ENCODE data around the gene APOBEC2.
A peak's percentile ranks its signal among the peaks of the same experiment; 100 is the strongest.

APOBEC2 gene

DNA sequence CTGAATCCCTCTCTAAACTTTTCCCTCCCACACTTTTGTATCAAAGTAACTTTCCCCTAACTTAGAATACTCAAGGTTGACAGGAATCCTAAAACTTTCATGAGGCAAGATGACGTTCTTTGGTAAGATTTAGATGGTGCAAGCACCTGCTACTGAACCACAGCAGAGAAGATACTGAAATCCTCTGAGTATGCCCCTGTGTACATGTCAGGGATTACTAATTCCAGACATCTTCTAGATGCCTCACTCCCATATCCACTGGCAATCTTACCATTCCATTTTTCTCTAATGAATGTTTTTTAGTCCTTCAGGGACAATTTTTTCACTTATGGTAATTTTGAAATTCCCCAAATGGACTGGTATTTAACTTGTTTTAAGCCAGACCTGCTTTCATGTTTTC lies 9.1 kb downstream of the APOBEC2 start:
- no peak for DNase-seq

DNA sequence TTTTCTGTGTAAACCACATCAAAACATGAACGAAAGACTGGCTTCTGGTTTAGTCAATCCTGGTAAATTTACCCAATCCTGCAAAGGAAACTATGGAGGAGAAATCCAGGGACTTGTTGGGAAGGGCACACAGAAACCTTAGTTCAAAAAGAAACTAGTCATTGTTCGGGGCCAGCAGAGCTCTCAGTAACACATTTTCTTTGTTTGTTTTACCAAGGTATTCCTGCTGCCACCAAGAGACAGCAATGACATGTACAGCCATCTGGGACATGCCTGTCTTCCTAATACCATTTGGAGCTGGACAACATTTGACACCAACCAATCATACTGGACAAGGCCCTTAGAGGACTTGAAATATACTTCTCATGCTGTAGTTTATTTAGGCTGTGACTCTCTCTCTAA lies 10.9 kb downstream of the APOBEC2 start:
- DNase-seq: no peak

DNA sequence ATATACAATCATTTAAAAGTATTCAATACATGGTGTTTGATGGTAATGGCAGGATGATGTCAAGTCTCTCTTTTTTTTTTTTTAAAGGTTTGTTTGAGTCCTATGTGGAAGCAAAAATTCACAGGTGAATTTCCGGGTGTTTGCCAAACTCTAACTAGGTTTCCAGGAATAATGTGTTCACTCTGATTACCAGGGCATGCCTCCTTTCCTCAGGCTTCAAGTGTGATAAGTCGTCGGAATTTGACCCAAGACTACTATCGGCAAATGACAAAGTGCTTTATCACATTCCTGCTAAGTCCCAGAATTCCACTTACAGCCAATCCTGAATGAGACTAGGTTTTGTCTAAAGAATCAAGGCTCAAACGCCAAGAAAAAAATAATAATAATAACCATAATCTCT lies 11.8 kb downstream of the APOBEC2 start:
- no peak for DNase-seq

DNA sequence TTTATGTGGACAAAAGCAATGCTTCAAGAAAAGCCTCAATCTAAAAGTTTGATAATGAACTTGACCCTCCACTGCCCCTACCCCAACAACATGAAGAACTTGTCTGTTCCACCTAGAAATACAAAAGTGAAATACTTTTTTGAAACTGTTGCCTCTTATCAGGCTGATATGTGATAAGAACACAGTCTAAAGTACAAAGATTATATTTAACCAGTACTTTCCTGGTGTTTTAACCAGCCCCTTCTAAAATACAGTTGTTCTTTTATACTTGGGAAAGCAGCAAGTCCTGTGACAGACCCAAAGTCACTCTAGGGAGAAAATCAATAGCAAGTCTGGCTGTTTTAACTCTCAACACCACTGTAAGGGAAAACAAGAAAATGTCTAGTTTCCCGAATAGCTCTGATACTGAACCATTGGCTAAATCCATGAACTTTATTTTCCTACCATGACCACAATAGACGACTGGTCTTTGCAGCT lies 12.6 kb downstream of the APOBEC2 start:
- no peak for DNase-seq

DNA sequence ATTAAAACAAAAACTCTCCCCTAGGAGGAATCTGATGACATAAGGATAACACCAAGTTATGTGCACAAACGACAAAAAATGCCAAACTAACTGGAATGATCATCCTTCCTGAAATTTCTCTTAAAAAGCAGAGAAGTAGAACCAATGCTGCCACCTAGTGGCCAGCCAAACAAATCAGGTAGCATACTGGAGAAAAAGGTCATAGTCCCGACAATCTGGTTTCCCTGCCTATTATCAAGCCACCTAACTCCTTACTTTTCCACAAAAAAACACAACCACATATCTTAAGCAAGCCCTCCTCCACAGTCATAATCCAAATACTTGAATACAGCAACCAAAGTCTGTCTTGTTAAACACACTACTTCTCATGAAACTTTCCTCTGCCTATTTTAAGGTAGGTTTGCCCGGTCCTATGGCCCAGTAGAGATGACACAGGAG lies 13.9 kb downstream of the APOBEC2 start:
- DNase-seq: peak; percentile 67

DNA sequence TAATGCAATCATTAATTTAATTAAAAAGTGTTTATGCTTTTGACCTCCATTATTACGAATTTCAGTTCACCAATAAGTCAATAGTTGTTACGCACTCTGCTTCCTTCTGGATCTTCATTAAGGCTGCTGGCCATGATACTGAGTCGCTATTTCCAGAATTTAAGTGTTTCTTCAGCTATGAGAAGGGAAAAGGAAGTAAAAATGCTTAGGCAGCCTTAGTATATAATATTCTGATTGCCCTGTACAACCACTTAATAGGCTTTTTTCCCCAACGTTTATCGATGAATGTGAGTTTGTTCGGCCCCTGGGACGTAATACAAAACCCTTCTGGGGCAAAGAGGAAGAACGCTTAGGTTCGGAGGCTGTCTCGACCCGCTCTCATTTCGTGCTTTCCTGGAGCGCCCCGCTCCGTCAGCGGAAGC lies 18.5 kb downstream of the APOBEC2 start:
- DNase-seq: no peak

DNA sequence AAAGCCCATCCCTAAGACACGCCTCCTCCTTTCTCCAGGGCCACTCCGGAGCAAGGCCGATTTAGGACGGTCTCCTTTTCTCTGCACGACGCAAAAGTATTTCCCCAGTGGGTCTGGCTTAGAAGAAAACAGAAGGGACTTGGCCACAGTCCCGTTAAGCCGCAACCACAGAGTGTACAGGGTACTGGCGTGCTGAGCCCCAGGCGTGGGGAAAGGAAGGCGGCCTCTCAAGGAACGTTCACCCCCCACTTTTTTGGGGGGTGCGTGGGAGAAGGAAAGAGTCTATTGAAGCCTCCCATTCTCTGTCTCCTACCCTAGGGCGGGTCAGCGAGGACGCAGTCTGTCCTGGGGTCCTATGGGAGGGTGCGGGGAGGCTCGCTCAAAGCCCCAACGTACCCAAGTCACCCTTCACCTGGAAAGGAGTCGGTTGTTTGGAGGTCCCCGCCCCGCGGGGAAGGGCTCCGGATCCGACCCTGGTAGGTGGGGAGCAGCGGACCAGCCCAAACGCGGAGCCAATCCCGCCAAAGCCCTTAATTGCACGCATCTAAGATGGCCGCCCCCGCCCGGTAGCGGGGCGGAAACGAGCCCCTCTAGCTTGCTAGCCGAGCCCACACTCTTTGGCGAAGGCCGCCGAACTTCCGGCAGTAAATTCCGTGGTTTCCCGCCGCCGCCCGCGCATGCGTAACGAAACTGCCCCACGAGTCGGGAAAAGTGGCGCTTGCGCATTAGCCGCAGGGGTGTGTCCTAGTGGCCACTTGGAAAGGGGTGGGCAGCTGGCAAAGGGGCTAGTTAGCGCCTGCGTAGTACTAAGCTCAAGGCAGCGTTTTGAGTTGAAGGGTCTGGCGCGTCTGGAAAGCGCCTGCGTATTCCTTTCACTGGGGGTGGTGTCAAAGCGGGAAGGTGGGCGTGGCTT lies 19.2 kb downstream of the APOBEC2 start, which contains the start of gene OARD1:
TSS of gene OARD1 (minus strand) at position 434 of the 913 bp plus-strand sequence. CDS start 722 bp downstream, outside the sequence.
- DNase-seq: peak; percentile 100

GRCh38 chr6:41072836-41073202 lies 19.8 kb downstream of the APOBEC2 start, which contains the start of gene NFYA:
Gene NFYA, plus strand, starts transcription at chr6:41072974. Its CDS starts 6,116 bp downstream, at chr6:41079090.
- DNase-seq: no peak

DNA sequence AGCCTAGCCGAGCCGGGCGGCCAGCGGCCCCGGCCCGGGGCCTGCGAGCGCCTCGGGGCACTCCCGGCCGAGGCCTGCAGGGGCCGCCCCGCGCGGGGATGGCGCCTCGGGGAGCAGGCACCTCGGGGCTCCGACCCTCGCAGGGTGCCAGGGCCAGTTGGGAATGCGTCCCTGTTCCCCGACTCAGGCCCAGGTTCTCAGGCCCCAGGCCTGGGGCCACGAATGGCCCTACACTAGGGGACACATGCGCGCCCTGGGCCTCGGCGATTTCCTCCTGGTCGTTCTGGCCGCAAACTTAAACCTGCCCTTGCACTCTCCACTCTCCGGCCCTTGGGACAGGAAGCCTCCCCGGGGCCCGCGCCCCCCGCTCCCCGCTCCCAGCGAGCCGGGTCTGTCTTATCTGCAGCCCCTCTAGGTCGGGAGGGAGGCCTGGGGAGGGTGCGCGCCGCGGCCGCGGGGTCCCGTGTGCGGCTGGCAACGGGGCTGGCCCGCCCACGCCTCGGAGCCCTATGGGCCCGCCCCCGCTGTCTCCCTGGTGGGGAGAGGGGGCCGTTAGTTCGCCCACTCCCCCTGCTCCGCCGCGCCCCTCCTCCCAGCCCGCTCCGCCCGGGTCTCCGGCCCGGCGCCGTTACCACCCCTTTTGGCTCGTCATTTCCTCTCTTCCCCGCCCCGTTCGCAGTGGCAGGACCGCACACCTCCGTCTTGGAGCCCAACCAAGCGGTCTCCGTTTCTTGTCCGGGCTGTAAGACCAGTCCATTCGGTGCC lies 20.4 kb downstream of the APOBEC2 start:
- peak; percentile 90 for DNase-seq

GRCh38 chr6:41073968-41074691 lies 21.1 kb downstream of the APOBEC2 start:
- DNase-seq: peak; percentile 64

DNA sequence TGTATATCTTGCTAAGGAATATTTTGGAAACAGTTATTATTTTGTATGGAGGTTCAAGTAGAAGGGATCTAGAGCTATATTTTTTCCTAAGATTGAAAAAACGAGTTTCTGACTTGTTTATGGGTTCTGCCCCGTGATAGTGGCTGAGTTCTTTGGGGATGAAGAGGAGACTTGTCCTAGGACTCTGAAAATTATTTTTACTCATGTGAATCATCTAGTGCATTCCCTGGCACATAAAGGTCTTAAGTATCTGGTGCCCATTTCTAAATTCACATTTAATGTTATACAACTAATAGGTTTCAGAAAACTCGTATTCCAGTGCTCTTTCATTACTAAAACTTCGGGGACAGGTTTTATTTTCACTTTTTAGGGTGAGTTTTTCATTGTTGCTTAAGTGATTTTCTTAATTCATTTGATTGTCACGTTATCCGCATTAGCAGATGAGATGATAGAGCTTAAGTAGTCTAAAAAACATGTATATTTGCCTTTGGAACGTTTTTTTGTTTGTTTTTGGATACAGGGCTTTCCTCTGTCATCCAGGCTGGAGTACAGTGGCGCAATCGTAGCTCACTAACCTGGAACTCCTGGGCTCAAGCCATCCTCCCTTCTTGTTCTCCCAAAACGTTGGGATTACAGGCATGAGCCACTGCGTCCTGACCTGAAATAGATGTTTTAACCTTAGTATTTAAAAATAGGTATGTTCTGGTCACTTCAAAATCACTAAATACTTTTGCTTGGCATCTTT lies 21.9 kb downstream of the APOBEC2 start:
- DNase-seq: no peak

GRCh38 chr6:41075651-41076626 lies 22.9 kb downstream of the APOBEC2 start:
- no peak for DNase-seq

GRCh38 chr6:41077536-41077935 lies 24.5 kb downstream of the APOBEC2 start:
- no peak for DNase-seq

DNA sequence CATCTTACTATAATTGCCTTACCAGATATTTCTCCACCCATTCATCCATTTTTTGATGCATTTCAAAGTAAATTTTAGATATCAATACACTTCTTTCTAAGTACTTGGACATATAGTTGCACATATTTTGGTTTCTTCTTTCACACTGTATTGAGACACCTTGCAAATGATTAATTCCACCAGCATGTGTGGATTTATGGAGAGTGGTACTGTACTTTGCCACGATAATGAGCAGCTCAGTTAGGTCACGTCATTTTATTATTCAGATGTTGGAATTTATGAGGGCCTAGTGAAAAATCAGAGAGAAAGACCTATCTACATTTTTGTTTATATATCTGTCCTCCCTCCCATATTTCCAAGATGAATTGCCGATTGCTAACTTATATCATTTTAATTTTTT lies 25.1 kb downstream of the APOBEC2 start:
- DNase-seq: no peak

GRCh38 chr6:41079080-41079479 lies 26.1 kb downstream of the APOBEC2 start:
- DNase-seq: no peak

- peak; percentile 43 for DNase-seq
Observed at GRCh38 chr6:41080621-41081020, 27.6 kb downstream of the APOBEC2 start.

- no peak for DNase-seq
Observed at GRCh38 chr6:41083072-41083471, 30.1 kb downstream of the APOBEC2 start.

GRCh38 chr6:41085182-41085581 lies 32.2 kb downstream of the APOBEC2 start:
- DNase-seq: no peak

DNA sequence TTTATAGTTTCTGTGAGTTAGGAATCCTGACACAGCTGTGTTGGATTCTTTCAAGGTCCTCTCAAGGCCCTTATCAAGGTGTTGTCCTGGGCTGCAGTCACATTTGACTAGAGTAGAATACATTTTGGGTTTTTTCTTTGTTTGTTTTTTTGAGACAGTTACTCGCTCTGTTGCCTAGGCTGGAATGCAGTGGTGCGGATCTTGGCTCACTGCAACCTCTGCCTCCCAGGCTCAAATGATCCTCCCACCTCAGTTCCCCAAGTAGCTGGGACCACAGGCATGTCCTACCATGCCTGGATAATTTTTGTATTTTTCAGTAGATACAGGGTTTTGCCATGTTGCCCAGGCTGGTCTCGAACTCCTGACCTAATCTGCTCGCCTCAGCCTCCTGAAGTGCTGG lies 35.4 kb downstream of the APOBEC2 start:
- no peak for DNase-seq

- no peak for DNase-seq
Observed at GRCh38 chr6:41090841-41091761, 38.1 kb downstream of the APOBEC2 start.

All from CD4-positive, alpha-beta T cell treated with Interleukin-21 for 1 hour (primary cell).